Activated CD8-positive, alpha-beta T cell treated with anti-CD3 and anti-CD28 coated beads, Interleukin-2, amount 10 ng/mL, durations not matched to agents 7 days and 5 days (primary cell): ENCODE data around the gene TBRG4. TPM values are rescaled to one million over a fixed set of nuclear protein-coding genes. Genes with fewer than 3 reads are reported as not detected.
A peak's percentile ranks its signal among the peaks of the same experiment; 100 is the strongest.

Experiments used
- ATAC-seq: fragments of 150-1000 bp; cut with Tn5 transposase; one replicate; pipeline ENCODE4 v1.10.0; 2021; ENCODE audit warnings: moderate library complexity
- CTCF ChIA-PET: fragments of 350-600 bp; sonication (Branson Sonifier 250); formaldehyde crosslinking; loops from one replicate; lab custom pipeline; 2021; ENCODE audit warnings: antibody characterized with exemption; lab: Charles Lee
- POLR2A ChIA-PET: fragments of 350-600 bp; sonication (Branson Sonifier 250); formaldehyde crosslinking; loops from one replicate; lab custom pipeline; 2021; ENCODE audit warnings: antibody characterized with exemption; lab: Charles Lee
- DNase-seq: peaks from one replicate; pipeline ENCODE4 v3.0.0-alpha.2; 2020
- H3K27ac Mint-ChIP-seq: one replicate; pipeline ENCODE4 v1.8.0; 2021; ENCODE audit warnings: mild to moderate bottlenecking, mixed read lengths
- H3K27me3 Mint-ChIP-seq: one replicate; pipeline ENCODE4 v1.8.0; 2021; ENCODE audit warnings: low read depth, mixed read lengths
- H3K36me3 Mint-ChIP-seq: one replicate; pipeline ENCODE4 v1.8.0; 2021; ENCODE audit warnings: low read depth, mixed read lengths
- H3K4me1 Mint-ChIP-seq: one replicate; pipeline ENCODE4 v1.8.0; 2021; ENCODE audit warnings: low read depth, mixed read lengths
- H3K4me3 Mint-ChIP-seq: one replicate; pipeline ENCODE4 v1.8.0; 2021; ENCODE audit warnings: mild to moderate bottlenecking, mixed read lengths
- H3K9me3 Mint-ChIP-seq: one replicate; pipeline ENCODE4 v1.8.0; 2022; ENCODE audit warnings: mixed read lengths; ENCODE audit not compliant: insufficient read depth
- total RNA-seq, 2 experiments: library from RNA; stranded (reverse); gene quantifications; one replicate each; pipeline ENCODE4 v1.2.3, GENCODE V29; 2021

The TBRG4 gene
- total RNA-seq, 2 experiments from 2014 or later: 133 to 137 TPM

DNA sequence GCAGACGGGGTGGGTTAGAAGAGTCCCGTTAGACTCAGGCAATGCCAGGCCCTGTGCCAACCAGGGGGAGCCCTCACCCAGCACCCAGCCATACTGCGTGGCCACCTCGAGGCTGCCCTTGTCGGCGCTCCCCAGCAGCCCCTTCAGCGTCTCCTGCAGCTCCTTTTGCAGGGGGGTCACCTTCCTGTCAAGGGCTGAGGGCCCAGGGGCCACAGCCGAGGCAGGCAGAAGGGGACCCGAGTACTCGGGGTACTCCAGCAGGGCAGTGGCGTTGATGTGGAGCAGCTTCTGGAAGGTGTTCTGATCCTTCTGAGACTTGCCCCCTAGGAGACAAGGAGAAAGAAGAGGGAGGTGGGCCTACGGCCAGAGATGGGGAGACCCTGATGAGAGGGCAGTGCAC lies 9.7 kb downstream of the TBRG4 start:
- no peaks in the 10 kb centered on the region for H3K27me3 Mint-ChIP-seq
- ChIA-PET POLR2A (no interaction called here), CTCF (no interaction called here)
- no peak overlapping the region for H3K4me3 Mint-ChIP-seq
- peaks cover 51% of the 10 kb centered on the region for H3K36me3 Mint-ChIP-seq
- no peak for ATAC-seq
- no peaks in the 10 kb centered on the region for H3K9me3 Mint-ChIP-seq
- no peak overlapping the region for H3K27ac Mint-ChIP-seq
- DNase-seq: no peak
- H3K4me1 Mint-ChIP-seq: peaks cover 1% of the 10 kb centered on the region

DNA sequence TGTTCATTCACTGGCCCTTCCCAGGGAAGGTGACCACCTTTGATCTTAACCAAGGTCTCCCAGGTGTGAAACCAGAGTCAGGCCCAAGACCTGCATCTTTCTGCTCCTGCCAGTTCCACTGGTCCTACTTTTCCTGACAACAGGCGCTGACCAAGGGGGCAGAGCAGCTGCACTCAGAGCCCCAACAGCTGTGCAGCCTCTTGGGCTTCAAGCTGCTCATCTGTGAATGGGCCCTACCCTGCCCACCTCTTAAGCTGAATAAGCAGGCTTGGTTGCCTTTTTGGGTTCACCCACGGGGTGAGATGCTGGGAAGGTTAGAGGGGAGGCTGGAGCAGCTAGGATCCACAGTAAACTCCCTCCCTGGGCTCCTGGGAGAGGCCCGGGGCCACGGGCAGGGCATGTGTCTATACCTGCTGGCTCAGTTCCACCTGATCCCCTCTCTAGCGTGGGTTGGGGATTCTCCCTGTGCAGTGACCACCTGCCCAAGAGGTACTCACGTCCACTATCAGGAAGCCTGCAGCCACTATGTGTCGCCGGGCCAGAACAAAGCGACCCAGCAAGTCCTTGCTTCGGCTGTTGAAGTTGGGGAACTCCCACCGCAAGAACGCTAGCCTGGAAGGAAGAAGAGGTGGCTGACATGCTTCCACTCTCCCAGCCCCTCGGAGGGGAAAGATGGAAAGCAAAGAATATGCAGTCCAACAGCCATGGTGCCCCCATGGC lies 10.6 kb downstream of the TBRG4 start:
- POLR2A ChIA-PET: interaction anchor here (0.9 to 1.2 kb wide), 2 partner anchors 10 to 31 kb away, joined by 3 read pairs; no protein-coding TSS in a partner anchor
- no peak for DNase-seq

DNA sequence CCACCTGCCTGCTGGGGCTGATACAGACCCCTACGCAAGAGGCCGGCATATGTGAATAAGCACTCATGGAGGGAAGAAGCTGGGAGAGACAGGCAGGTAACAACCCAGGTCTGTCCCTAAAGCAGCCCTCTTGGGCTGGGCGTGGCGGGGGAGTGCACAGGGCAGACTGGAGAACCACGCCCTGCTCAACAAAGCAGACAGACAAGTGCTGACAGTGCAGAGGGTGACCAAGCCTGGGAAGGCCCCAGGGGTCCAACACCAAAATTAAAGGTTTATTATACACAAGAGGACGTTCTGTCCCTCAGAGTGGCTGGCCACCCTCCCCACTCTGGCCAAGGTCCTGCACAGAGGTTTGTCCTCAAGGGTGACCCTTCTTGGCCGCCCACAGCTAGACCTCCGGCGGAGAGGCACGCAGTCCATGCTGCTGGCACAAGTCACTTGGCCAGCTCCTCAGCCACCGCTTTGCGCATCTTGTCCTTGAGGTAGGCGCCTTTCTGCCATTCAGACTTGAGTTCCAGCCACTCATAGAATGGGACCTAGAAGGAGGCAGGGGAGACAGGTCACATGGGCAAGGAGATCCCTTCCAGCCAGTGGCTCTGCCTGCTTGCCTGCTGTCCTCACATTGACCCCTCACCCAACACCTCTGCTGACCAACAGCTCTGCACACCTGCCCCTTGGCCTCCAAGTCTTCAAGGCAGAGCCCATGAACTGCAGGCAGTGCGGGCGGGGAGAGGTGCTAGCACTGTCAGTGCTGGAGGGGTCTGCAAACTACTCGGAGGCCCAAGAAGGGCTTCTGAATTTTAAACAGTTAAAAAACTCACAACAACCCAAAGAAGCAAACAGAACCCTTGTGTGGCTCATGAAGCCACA lies 11.4 kb downstream of the TBRG4 start:
- ATAC-seq (no peak), DNase-seq (no peak)
- H3K36me3 Mint-ChIP-seq: peaks cover 37% of the 10 kb centered on the region
- ChIA-PET CTCF (no interaction called here), POLR2A (interaction anchor here (0.7 to 1.6 kb wide), 5 partner anchors 10 to 525 kb away, joined by 3 to 6 read pairs (median 3); no protein-coding TSS in a partner anchor)
- no peaks in the 10 kb centered on the region for H3K27me3 Mint-ChIP-seq
- peaks cover 1% of the 10 kb centered on the region for H3K4me1 Mint-ChIP-seq
- H3K9me3 Mint-ChIP-seq: no peaks in the 10 kb centered on the region
- no peak overlapping the region for H3K27ac Mint-ChIP-seq
- H3K4me3 Mint-ChIP-seq: no peak overlapping the region

More for the DNA sequence above, 10.6 kb downstream of the TBRG4 start:
- H3K27ac Mint-ChIP-seq: no peak overlapping the region
- ATAC-seq: no peak
- H3K36me3 Mint-ChIP-seq: peaks cover 45% of the 10 kb centered on the region
- CTCF ChIA-PET: interaction anchor here (0.6 kb wide), 1 partner anchor 13 kb away, joined by 3 read pairs; no protein-coding TSS in a partner anchor
- peaks cover 1% of the 10 kb centered on the region for H3K4me1 Mint-ChIP-seq
- no peaks in the 10 kb centered on the region for H3K9me3 Mint-ChIP-seq
- H3K27me3 Mint-ChIP-seq: no peaks in the 10 kb centered on the region
- H3K4me3 Mint-ChIP-seq: no peak overlapping the region

DNA sequence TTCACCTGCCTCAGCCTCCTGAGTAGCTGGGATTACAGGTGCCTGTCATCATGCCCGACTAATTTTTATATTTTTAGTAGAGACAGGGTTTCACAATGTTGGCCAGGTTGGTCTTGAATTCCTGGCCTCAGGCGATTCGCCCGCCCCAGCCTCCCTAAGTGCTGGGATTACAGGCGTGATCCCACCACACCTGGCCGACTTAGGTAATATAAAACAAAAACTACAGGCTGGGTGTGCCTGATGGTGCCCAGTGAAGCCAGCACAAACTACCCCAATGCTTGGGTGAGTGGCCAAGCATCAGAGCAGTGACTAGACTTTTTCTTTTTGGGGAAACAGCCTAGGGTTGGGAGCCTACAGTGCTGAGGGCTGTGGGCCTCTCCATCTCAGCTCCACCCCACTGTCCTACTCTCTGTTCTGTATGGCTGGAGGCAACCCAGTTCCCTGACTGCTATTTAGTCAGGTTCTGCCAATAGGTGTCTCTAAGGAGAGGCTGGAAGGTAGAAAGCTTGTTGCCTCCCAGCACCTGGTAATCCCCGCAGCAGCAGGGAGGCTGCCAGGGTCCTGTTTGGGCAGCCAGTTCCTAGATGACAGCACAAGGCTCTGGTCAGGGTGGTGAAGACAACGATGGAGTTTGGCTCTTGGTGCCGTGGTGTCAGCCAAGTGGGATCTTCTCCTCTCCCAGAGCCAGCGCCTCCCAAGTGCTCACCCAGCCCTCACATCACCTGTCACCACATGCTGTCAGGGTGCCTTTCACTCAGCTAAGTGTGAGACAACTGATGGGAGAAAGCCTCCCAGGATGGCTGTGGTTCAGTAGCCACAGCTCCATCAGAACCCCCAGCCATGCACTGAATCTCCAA lies 12.3 kb downstream of the TBRG4 start:
- DNase-seq (no peak), ATAC-seq (no peak)
- ChIA-PET POLR2A (interaction anchor here (0.6 to 1.6 kb wide), 4 partner anchors 13 to 525 kb away, joined by 3 to 6 read pairs (median 4); no protein-coding TSS in a partner anchor), CTCF (no interaction called here)
- Mint-ChIP-seq H3K4me3 (no peak overlapping the region), H3K9me3 (no peaks in the 10 kb centered on the region), H3K36me3 (peaks cover 32% of the 10 kb centered on the region), H3K27ac (no peak overlapping the region), H3K27me3 (no peaks in the 10 kb centered on the region), H3K4me1 (peaks cover 1% of the 10 kb centered on the region)

DNA sequence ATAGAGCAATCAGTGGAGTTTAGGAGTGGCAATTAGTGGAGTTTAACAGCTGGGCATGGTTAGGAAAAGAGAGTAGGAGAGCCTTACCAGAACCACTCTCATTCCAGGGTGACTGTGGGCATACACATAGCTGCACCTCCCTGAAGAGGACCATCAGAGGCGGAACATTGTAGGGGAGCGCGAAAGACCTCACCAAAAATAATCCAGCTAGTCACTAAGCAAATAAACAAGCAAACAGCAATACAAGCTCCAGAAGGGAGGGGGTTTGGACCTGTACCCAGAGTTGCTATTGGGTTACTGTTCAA lies 18.6 kb downstream of the TBRG4 start:
- H3K9me3 Mint-ChIP-seq: no peaks in the 10 kb centered on the region
- ChIA-PET POLR2A (interaction anchor here (0.6 kb wide), 1 partner anchor 12 kb away, joined by 3 read pairs; no protein-coding TSS in a partner anchor), CTCF (interaction anchor here (1.0 to 1.9 kb wide), 3 partner anchors 22 to 119 kb away, joined by 3 to 6 read pairs (median 3); no protein-coding TSS in a partner anchor)
- H3K36me3 Mint-ChIP-seq: no peaks in the 10 kb centered on the region
- no peak overlapping the region for H3K4me3 Mint-ChIP-seq
- H3K27ac Mint-ChIP-seq: no peak overlapping the region
- ATAC-seq: no peak
- no peak for DNase-seq
- H3K4me1 Mint-ChIP-seq: peaks cover 9% of the 10 kb centered on the region
- H3K27me3 Mint-ChIP-seq: peaks cover 24% of the 10 kb centered on the region

DNA sequence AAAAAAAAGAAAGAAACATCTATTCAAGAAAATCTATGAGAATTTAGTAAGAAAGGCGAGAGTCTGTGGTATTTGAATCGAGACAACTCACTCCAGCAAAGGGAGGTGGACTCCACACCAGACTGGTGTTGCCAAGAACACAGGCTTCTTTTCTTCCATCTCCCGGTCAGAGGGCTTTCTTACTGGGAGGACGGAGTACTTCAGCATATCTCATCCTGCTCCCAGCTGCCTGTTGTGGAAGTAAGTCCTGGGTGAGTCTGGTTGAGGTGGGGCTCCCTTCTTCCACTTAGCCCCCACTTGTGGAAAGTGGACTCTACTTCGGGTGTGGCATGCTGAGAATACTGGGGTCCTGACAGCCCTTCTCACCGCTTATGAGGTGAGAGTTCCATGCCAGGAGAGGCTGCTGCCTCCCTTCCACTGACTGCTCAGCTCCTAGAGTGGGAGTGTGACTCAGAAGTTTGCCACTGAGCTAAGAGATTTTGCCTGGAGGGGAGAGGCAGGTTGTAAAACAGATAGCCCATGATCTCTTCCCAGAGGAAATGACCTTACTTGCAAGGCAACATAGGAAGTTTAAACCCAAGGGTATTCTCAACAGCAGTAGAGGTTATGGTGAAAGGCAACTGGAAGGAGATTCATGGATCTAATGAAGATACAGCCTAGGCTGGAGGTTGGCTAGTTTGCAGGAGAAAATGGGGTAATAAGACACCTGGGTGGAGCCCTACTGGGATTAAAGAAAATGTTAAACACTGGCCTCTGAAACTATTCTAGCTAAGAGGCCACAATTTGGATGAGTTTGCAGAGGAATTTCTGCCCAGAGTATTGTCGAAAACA lies 19.2 kb downstream of the TBRG4 start:
- DNase-seq (no peak), ATAC-seq (no peak)
- ChIA-PET CTCF (interaction anchor here (1.0 to 1.9 kb wide), 3 partner anchors 23 to 119 kb away, joined by 3 to 6 read pairs (median 3); no protein-coding TSS in a partner anchor), POLR2A (interaction anchor here (0.6 kb wide), 1 partner anchor 12 kb away, joined by 3 read pairs; no protein-coding TSS in a partner anchor)
- peaks cover 24% of the 10 kb centered on the region for H3K27me3 Mint-ChIP-seq
- no peaks in the 10 kb centered on the region for H3K9me3 Mint-ChIP-seq
- no peak overlapping the region for H3K4me3 Mint-ChIP-seq
- H3K36me3 Mint-ChIP-seq: no peaks in the 10 kb centered on the region
- H3K27ac Mint-ChIP-seq: no peak overlapping the region
- peaks cover 9% of the 10 kb centered on the region for H3K4me1 Mint-ChIP-seq

DNA sequence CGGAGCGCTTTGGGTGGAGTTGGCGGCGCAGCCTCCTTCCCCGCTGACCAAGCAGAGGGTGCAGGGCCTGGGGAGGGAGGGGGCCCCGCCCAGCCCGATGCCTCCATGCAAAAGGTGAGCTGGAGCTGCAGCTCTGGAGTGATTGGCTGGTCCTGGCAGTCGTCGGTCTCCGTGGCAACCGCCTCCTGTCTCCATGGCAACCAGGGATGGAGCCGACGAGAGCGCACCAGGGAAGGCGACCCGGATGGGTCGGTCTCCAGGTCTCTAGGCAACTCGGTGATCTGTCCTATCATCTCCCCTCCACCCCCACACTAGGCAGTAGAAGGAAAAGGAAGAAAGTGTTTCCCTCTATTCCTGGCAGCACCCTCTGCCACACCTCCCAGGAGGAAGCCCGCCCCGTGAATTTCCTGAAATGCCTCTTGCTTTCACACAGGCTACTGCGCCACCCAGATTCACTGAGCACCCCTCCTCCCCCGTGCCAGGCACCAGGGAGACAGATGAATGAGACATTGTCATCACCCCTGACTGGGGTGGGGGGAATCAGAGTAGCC lies 22.1 kb downstream of the TBRG4 start:
- H3K4me3 Mint-ChIP-seq: peak overlapping the region; percentile 68
- no peaks in the 10 kb centered on the region for H3K9me3 Mint-ChIP-seq
- peaks cover 24% of the 10 kb centered on the region for H3K27me3 Mint-ChIP-seq
- H3K27ac Mint-ChIP-seq: no peak overlapping the region
- peaks cover 9% of the 10 kb centered on the region for H3K4me1 Mint-ChIP-seq
- ChIA-PET CTCF (interaction anchor here (0.7 to 1.1 kb wide), 3 partner anchors 18 to 232 kb away, joined by 3 to 4 read pairs (median 3); no protein-coding TSS in a partner anchor), POLR2A (interaction anchor here (0.6 to 1.3 kb wide), 2 partner anchors 22 to 733 kb away, joined by 3 to 6 read pairs; partner anchors contain the start of gene TBRG4)
- no peaks in the 10 kb centered on the region for H3K36me3 Mint-ChIP-seq
- peak; percentile 51 for ATAC-seq
- DNase-seq: peak; percentile 75

DNA sequence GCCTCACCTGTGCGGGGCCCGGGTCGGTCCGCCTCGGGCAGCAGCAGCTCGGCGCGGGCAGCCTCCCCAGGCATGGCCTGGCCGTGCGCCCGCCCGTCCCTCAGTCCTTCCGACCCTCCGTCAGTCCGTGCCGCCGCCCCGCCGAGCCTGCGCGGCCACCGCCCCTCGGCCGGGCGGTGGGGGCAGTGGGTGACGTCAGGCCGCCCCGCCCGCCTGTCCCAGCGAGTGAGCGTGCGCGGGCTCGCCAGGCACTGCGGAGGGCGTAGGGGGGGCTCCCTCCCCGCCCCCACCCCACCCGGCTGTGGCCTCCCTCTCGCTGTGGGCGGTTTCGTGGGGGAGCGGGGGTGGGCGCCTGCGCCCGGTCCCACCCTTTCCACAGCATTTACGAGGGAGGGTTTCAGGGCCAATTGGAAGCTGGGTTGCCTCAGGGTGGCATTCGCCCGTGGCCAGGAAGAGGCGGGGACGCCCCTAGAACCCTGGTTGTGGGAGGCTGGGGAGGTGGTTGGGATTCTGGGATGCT lies 22.6 kb downstream of the TBRG4 start, which contains the start of gene NACAD:
TSS of gene NACAD (minus strand) at position 149 of the 520 bp plus-strand sequence. CDS start at position 74, 75 bp downstream.
- peaks cover 9% of the 10 kb centered on the region for H3K4me1 Mint-ChIP-seq
- POLR2A ChIA-PET: interaction anchor here (0.6 to 1.3 kb wide), 2 partner anchors 23 to 732 kb away, joined by 3 to 6 read pairs; partner anchors contain the start of gene TBRG4
- H3K27ac Mint-ChIP-seq: no peak within 1 kb of the TSS
- H3K9me3 Mint-ChIP-seq: no peaks in the 10 kb centered on the region
- H3K36me3 Mint-ChIP-seq: no peaks in the 10 kb centered on the region
- H3K4me3 Mint-ChIP-seq: peak within 1 kb of the TSS; percentile 68
- peaks cover 24% of the 10 kb centered on the region for H3K27me3 Mint-ChIP-seq
- CTCF ChIA-PET: interaction anchor here (0.7 to 1.1 kb wide), 2 partner anchors 17 to 232 kb away, joined by 3 read pairs; no protein-coding TSS in a partner anchor
- peak; percentile 57 for ATAC-seq
- DNase-seq: no peak

DNA sequence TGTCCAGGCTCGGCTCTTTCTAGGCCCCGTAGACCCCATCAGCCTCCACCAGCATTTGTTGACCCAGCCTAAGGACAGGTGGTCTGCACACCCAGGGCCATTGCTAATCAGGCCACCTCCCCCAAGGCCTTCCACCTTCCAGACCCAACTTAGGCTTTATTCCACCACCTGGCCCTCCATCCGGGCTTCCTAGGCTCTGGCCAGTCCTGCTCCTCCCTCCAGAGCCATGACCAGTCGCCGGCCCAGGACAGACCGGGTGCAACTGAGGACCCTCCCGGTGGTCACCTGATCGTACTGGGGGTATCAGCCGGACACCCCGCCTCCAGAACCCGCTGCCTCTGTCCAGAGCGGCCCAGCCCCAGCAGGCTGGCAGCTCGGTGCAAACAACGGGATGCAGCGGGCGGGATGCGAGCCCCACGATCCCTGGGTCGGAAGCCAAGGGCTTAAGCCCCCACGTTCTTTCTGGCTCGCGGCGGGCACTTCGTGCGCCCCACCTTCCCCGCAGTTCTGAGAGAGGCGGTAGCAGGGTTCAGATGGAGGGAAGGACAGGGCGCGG lies 23.3 kb downstream of the TBRG4 start:
- ChIA-PET POLR2A (interaction anchor here (1.6 kb wide), 1 partner anchor 22 kb away, joined by 4 read pairs; no protein-coding TSS in a partner anchor), CTCF (no interaction called here)
- Mint-ChIP-seq H3K4me3 (peak overlapping the region; percentile 36), H3K4me1 (peaks cover 9% of the 10 kb centered on the region), H3K9me3 (no peaks in the 10 kb centered on the region), H3K27ac (no peak overlapping the region), H3K27me3 (peaks cover 21% of the 10 kb centered on the region), H3K36me3 (no peaks in the 10 kb centered on the region)
- DNase-seq: no peak
- no peak for ATAC-seq
